Testis (tissue), 2 donors: Measurements from ENCODE around the gene MED23.

Source experiments
- CTCF ChIP-seq, 3 experiments: fragments of 450-650 bp in 2 of 3; fragments of 200-600 bp in 1 of 3; sonication (generic) in 1 of 3; IDR thresholded peaks; one replicate each; pipeline ENCODE4 v1.5.1; 2016 to 2019; ENCODE audit warnings: antibody characterized with exemption in 3 of 3, mild to moderate bottlenecking in 2 of 3, moderate library complexity in 1 of 3
- POLR2A ChIP-seq: fragments of 450-650 bp; IDR thresholded peaks from one replicate; pipeline ENCODE4 v1.6.1; 2017; ENCODE audit warnings: antibody characterized with exemption, mild to moderate bottlenecking, moderate library complexity

GRCh38 chr6:131574686-131575085 is 53.4 kb downstream of the MED23 start:
- TF ChIP-seq POLR2A = no peak
- TF ChIP-seq CTCF (IDR thresholded peaks at IDR 0.05) = no peak
